PFSK-1 (cell line): ENCODE data around the gene ADAM12.

ENCODE experiments used
- FOXP2 ChIP-seq: optimal IDR thresholded peaks from 2 replicates; pipeline ENCODE3; 2011; ENCODE audit warnings: borderline replicate concordance, control low read depth, inconsistent platforms; ENCODE audit not compliant: insufficient read depth; ENCODE audit errors: extremely low read length, extremely low read depth
- POLR2AphosphoS5 ChIP-seq: IDR thresholded peaks from 2 replicates; pipeline ENCODE4 v1.6.1; 2012; ENCODE audit warnings: low read depth, mild to moderate bottlenecking, control low read depth, low read length, moderate library complexity
- REST ChIP-seq, 2 experiments: IDR thresholded peaks; 2 replicates each; pipeline versions ENCODE4 v1.6.1 to v1.8.0; 2011 to 2012; ENCODE audit warnings: low read depth in 2 of 2, low read length in 2 of 2, control low read depth in 1 of 2, inconsistent platforms in 1 of 2, mild to moderate bottlenecking in 1 of 2, moderate library complexity in 1 of 2; ENCODE audit not compliant: insufficient read depth in 1 of 2
- SIN3A ChIP-seq: IDR thresholded peaks from 2 replicates; pipeline ENCODE4 v1.6.1; 2012; ENCODE audit warnings: mild to moderate bottlenecking, low read length, moderate library complexity, borderline replicate concordance; ENCODE audit not compliant: insufficient read depth
- TAF1 ChIP-seq: IDR thresholded peaks from 2 replicates; pipeline ENCODE4 v1.6.1; 2012; ENCODE audit warnings: low read length, control low read depth, borderline replicate concordance; ENCODE audit not compliant: insufficient read depth

The ADAM12 gene

GRCh38 chr10:126075009-126075408, 313.3 kb downstream of the ADAM12 start:
- no peak for TF ChIP-seq POLR2AphosphoS5
- no peak for TF ChIP-seq FOXP2
- no peak for TF ChIP-seq TAF1
- TF ChIP-seq REST (IDR thresholded peaks at IDR 0.05; ENCODE audit: insufficient read depth in 1 of 2, low read depth in 2 of 2, low read length in 2 of 2), result no peak
- TF ChIP-seq SIN3A, result no peak

GRCh38 chr10:126074291-126074690, 314.0 kb downstream of the ADAM12 start:
- no peak for TF ChIP-seq REST (IDR thresholded peaks at IDR 0.05; ENCODE audit: insufficient read depth in 1 of 2, low read depth in 2 of 2, low read length in 2 of 2)
- TF ChIP-seq SIN3A, result no peak
- TF ChIP-seq TAF1, result no peak
- TF ChIP-seq POLR2AphosphoS5, result no peak

GRCh38 chr10:126073606-126074005, 314.7 kb downstream of the ADAM12 start:
- TF ChIP-seq REST (IDR thresholded peaks at IDR 0.05; ENCODE audit: insufficient read depth in 1 of 2, low read depth in 2 of 2, low read length in 2 of 2), result no peak
- no peak for TF ChIP-seq POLR2AphosphoS5

GRCh38 chr10:126072622-126073021, 315.7 kb downstream of the ADAM12 start:
- TF ChIP-seq REST (IDR thresholded peaks at IDR 0.05; ENCODE audit: insufficient read depth in 1 of 2, low read depth in 2 of 2, low read length in 2 of 2) (peak in 1 of 2 experiments; percentile 38; a peak in 1 of 4 replicates), TAF1 (no peak), SIN3A (no peak), POLR2AphosphoS5 (no peak)

- TF ChIP-seq REST (IDR thresholded peaks at IDR 0.05; ENCODE audit: insufficient read depth in 1 of 2, low read depth in 2 of 2, low read length in 2 of 2), result no peak
- no peak for TF ChIP-seq TAF1
- TF ChIP-seq SIN3A, result no peak
- no peak for TF ChIP-seq FOXP2
- no peak for TF ChIP-seq POLR2AphosphoS5
These were observed 317.6 kb downstream of the ADAM12 start for GRCh38 chr10:126070476-126071215.
